Bronchial epithelial cell (primary cell): ENCODE data around the gene BRF1. TPM values are rescaled to one million over a fixed set of nuclear protein-coding genes. Genes with fewer than 3 reads are reported as not detected.
A peak's percentile ranks its signal among the peaks of the same experiment; 100 is the strongest.

Experiments used
- DNase-seq: peaks from one replicate; pipeline ENCODE4 v3.0.0-alpha.2; 2010; ENCODE audit warnings: low read depth
- FAIRE-seq: peaks from 2 replicates; lab custom pipeline; 2011; peaks lifted over from hg19 to GRCh38; lab: Jason Lieb, UNC
- H3K27me3 ChIP-seq: 2 replicates; pipeline ENCODE4 v1.5.1; 2011; ENCODE audit warnings: low read length; ENCODE audit not compliant: control insufficient read depth, insufficient read depth
- H3K36me3 ChIP-seq: 2 replicates; pipeline ENCODE4 v1.5.1; 2011; ENCODE audit warnings: low read length; ENCODE audit not compliant: control insufficient read depth, insufficient read depth
- H3K4me3 ChIP-seq: 2 replicates; pipeline ENCODE4 v1.5.1; 2011; ENCODE audit warnings: mild to moderate bottlenecking, low read depth, low read length, control low read depth
- total RNA-seq: library from RNA; depleted of rRNA; stranded (reverse); fragments of >200 nt; gene quantifications from 2 replicates; pipeline ENCODE4 v1.2.1, GENCODE V29; 2014
- TF ChIP-seq, protein P1 (sequence below): IDR thresholded peaks from 2 replicates; pipeline ENCODE4 v1.5.1; 2011; ENCODE audit warnings: mild to moderate bottlenecking, moderate library complexity, low read length, control low read depth, inconsistent platforms; ENCODE audit not compliant: insufficient read depth, severe bottlenecking

Gene BRF1
- total RNA-seq, 1 donor from 2014 or later, result 24.0 TPM

DNA sequence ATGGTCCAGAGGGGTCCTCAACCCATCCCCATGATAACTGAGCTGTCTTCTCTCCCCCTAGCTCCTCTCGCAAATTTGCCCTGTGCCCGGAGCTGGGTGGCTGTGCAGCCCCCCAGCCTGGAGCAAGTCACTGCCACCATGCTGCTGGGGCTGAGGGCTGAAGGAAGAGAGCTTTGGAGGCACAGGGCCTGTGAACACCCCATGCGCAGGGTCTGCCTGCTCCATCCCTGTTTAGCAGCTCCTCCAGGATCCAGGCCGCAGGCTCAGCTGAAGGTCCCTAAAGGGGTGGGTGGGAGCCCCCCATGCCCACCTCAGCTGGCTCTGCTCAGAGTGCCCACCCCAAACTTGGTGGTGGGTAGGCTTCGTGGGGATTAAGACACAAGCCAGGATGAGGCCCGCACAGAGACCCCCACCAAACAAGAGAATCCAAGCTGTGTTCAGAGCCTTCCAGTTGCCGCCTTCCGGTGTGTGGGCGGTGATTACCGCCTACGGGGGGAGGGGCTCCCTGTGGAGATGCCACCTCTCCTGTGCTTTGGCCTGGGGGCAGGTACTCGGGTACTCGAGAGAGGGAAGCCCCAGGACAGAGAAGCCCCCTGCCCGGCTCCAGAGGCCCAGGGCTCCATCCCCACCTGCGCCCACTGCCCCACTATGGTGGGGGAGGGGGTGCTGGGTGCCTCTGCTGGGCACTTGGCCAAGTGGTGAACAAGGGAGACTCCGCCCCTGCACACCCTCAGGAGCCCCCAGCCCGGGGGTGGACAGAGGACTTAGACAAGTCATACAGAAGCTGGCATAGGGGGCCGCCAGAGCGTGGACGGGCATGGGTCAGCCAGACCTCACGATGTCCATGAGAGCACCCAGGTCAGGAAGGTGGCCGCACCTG is 130.8 kb downstream of the BRF1 start:
- FAIRE-seq, result no peak

GRCh38 chr14:105168979-105169507 is 131.8 kb downstream of the BRF1 start:
- H3K36me3 ChIP-seq, result peaks cover 6% of the 10 kb centered on the region
- H3K4me3 ChIP-seq, result peak overlapping the region; percentile 27
- FAIRE-seq (no peak), DNase-seq (peak; percentile 17)
- H3K27me3 ChIP-seq, result no peaks in the 10 kb centered on the region
- TF ChIP-seq, protein P1, sequence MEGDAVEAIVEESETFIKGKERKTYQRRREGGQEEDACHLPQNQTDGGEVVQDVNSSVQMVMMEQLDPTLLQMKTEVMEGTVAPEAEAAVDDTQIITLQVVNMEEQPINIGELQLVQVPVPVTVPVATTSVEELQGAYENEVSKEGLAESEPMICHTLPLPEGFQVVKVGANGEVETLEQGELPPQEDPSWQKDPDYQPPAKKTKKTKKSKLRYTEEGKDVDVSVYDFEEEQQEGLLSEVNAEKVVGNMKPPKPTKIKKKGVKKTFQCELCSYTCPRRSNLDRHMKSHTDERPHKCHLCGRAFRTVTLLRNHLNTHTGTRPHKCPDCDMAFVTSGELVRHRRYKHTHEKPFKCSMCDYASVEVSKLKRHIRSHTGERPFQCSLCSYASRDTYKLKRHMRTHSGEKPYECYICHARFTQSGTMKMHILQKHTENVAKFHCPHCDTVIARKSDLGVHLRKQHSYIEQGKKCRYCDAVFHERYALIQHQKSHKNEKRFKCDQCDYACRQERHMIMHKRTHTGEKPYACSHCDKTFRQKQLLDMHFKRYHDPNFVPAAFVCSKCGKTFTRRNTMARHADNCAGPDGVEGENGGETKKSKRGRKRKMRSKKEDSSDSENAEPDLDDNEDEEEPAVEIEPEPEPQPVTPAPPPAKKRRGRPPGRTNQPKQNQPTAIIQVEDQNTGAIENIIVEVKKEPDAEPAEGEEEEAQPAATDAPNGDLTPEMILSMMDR, result peak; percentile 49

More for the DNA sequence above, 130.8 kb downstream of the BRF1 start:
- no peaks in the 10 kb centered on the region for H3K36me3 ChIP-seq
- DNase-seq, result no peak
- no peak overlapping the region for H3K4me3 ChIP-seq
- TF ChIP-seq, protein P1, result no peak
- H3K27me3 ChIP-seq, result no peaks in the 10 kb centered on the region

GRCh38 chr14:105168496-105168978 is 132.3 kb downstream of the BRF1 start, which contains the start of gene JAG2:
TSS of gene JAG2 (minus strand) at chr14:105168776. CDS start at chr14:105168420, 356 bp downstream.
- TF ChIP-seq, protein P1, result no peak
- H3K36me3 ChIP-seq, result peaks cover 6% of the 10 kb centered on the region
- no peaks in the 10 kb centered on the region for H3K27me3 ChIP-seq
- no peak for FAIRE-seq
- H3K4me3 ChIP-seq, result peak within 1 kb of the TSS; percentile 50
- peak; percentile 55 for DNase-seq

DNA sequence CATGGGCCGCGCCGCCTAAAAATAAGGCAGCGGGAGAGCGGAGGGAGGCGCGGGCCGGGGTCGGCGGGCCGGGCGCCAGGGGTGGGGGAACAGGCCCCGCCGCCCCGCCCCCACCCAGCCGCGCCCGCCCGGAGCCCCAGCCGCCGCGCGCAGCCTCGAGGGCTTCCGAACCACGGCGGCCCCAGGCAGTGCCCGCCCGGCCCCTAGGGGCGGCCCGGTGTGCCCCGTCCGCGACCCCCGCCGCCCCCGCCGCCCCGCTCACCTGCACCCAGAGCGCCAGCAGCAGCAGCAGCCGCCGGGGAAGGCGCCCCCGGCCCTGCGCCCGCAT is 132.7 kb downstream of the BRF1 start:
- TF ChIP-seq, protein P1, result no peak
- Histone ChIP-seq H3K36me3 (peaks cover 6% of the 10 kb centered on the region), H3K27me3 (no peaks in the 10 kb centered on the region), H3K4me3 (peak overlapping the region; percentile 50)
- DNase-seq, result no peak
- no peak for FAIRE-seq

GRCh38 chr14:105167303-105168092 is 133.3 kb downstream of the BRF1 start:
- DNase-seq, result peak; percentile 51
- peaks cover 6% of the 10 kb centered on the region for H3K36me3 ChIP-seq
- no peaks in the 10 kb centered on the region for H3K27me3 ChIP-seq
- TF ChIP-seq, protein P1, result peak; percentile 25
- FAIRE-seq, result no peak
- peak overlapping the region; percentile 50 for H3K4me3 ChIP-seq
